Common myeloid progenitor, CD34-positive (primary cell): ENCODE results near the gene SRL.
A peak's percentile ranks its signal among the peaks of the same experiment; 100 is the strongest.

Source experiments
- CTCF ChIA-PET: fragments of 350-600 bp; sonication (Branson Sonifier 250); formaldehyde crosslinking; loops from one replicate; lab custom pipeline; 2021; ENCODE audit warnings: antibody characterized with exemption; lab: Charles Lee
- POLR2A ChIA-PET: fragments of 350-600 bp; sonication (Branson Sonifier 250); formaldehyde crosslinking; loops from one replicate; lab custom pipeline; 2021; ENCODE audit warnings: antibody characterized with exemption; lab: Charles Lee
- DNase-seq, 3 donors: peaks; one replicate each; pipeline versions ENCODE4 v3.0.0 to v3.0.0-alpha.2; 2013
- H3K27ac ChIP-seq, 2 experiments: 1 replicate in 1 of 2; 2 replicates in 1 of 2; pipeline ENCODE4 v1.7.0; 2013; ENCODE audit warnings: inconsistent platforms in 2 of 2, low read length in 2 of 2, mild to moderate bottlenecking in 2 of 2, low read depth in 1 of 2, moderate library complexity in 1 of 2; ENCODE audit not compliant: severe bottlenecking in 2 of 2, insufficient read depth in 1 of 2, poor library complexity in 1 of 2
- H3K27me3 ChIP-seq, 5 experiments: replicated peaks in 2 of 5; 1 replicate in 3 of 5; 2 replicates in 2 of 5; pipeline versions ENCODE4 v1.6.1 to v1.7.0; 2013; ENCODE audit warnings: low read length in 4 of 5, mild to moderate bottlenecking in 2 of 5, moderate library complexity in 2 of 5, inconsistent platforms in 1 of 5; ENCODE audit not compliant: insufficient read depth in 5 of 5, control insufficient read depth in 4 of 5
- H3K36me3 ChIP-seq, 4 experiments: 1 replicate in 2 of 4; 2 replicates in 2 of 4; pipeline versions ENCODE4 v1.6.1 to v1.7.0; 2013; ENCODE audit warnings: low read length in 3 of 4, control low read depth in 1 of 4, mild to moderate bottlenecking in 1 of 4; ENCODE audit not compliant: control insufficient read depth in 4 of 4, insufficient read depth in 4 of 4
- H3K4me1 ChIP-seq, 4 experiments: 1 replicate in 3 of 4; 2 replicates in 1 of 4; pipeline versions ENCODE4 v1.6.1 to v1.7.1; 2013; ENCODE audit warnings: low read length in 3 of 4, mild to moderate bottlenecking in 3 of 4, control low read depth in 1 of 4, inconsistent platforms in 1 of 4, moderate library complexity in 1 of 4; ENCODE audit not compliant: control insufficient read depth in 4 of 4, insufficient read depth in 4 of 4; ENCODE audit errors: control extremely low read depth in 1 of 4
- H3K4me3 ChIP-seq, 7 experiments: 1 replicate in 4 of 7; 2 replicates in 3 of 7; pipeline versions ENCODE4 v1.5.1 to v1.7.0; 2013; ENCODE audit warnings: mild to moderate bottlenecking in 7 of 7, low read length in 6 of 7, moderate library complexity in 6 of 7, inconsistent platforms in 2 of 7, low read depth in 2 of 7, control low read depth in 1 of 7; ENCODE audit not compliant: insufficient read depth in 4 of 7, control insufficient read depth in 1 of 7; ENCODE audit errors: extremely low read depth in 1 of 7
- H3K9me3 ChIP-seq, 5 experiments: 1 replicate in 4 of 5; 2 replicates in 1 of 5; pipeline versions ENCODE4 v1.6.1 to v1.7.1; 2013; ENCODE audit warnings: low read length in 4 of 5, mild to moderate bottlenecking in 2 of 5, inconsistent platforms in 1 of 5, low read depth in 1 of 5, moderate library complexity in 1 of 5; ENCODE audit not compliant: control insufficient read depth in 4 of 5, insufficient read depth in 2 of 5; ENCODE audit errors: control extremely low read depth in 1 of 5
- WGBS: methylation state at CpG from one replicate; pipeline ENCODE4 v1.1.5; 2013; ENCODE audit not compliant: insufficient coverage; 5-methylcytosine and 5-hydroxymethylcytosine counted together

SRL gene

GRCh38 chr16:4249530-4250308, 7.8 kb upstream of the SRL start:
- no peak for DNase-seq
- Histone ChIP-seq H3K27me3 (no peaks in the 10 kb centered on the region), H3K4me3 (no peak overlapping the region), H3K4me1 (peaks cover 0 to 20% (median 11%) of the 10 kb centered on the region in 4 experiments), H3K9me3 (no peaks in the 10 kb centered on the region), H3K36me3 (no peaks in the 10 kb centered on the region), H3K27ac (no peak overlapping the region)
- POLR2A ChIA-PET, result no interaction called here
- CTCF ChIA-PET, result interaction anchor here (0.9 to 1.5 kb wide), 5 partner anchors 17 to 267 kb away, joined by 3 to 5 read pairs (median 4); no protein-coding TSS in a partner anchor
- 92% methylated on average over 10 of the region's 12 CpGs for WGBS

GRCh38 chr16:4247460-4247784, 5.5 kb upstream of the SRL start:
- no peaks in the 10 kb centered on the region for H3K9me3 ChIP-seq
- DNase-seq, result peak in 1 of 3 donors; percentile 29
- peaks cover 0 to 15% (median 9%) of the 10 kb centered on the region in 4 experiments for H3K4me1 ChIP-seq
- 98% methylated on average over 6 of the region's 7 CpGs for WGBS
- peaks cover 0 to 2% (median 0%) of the 10 kb centered on the region in 5 experiments for H3K27me3 ChIP-seq
- no peak overlapping the region for H3K27ac ChIP-seq
- ChIA-PET CTCF (no interaction called here), POLR2A (no interaction called here)
- no peak overlapping the region for H3K4me3 ChIP-seq
- H3K36me3 ChIP-seq, result no peaks in the 10 kb centered on the region

- Histone ChIP-seq H3K4me3 (no peak overlapping the region), H3K27me3 (peaks cover 0 to 2% (median 0%) of the 10 kb centered on the region in 5 experiments), H3K4me1 (peaks cover 0 to 17% (median 9%) of the 10 kb centered on the region in 4 experiments), H3K27ac (no peak overlapping the region), H3K36me3 (no peaks in the 10 kb centered on the region), H3K9me3 (no peaks in the 10 kb centered on the region)
- WGBS, result 64% methylated on average over 11 of the region's 14 CpGs
- peak; percentile 29 to 78 (median 63) for DNase-seq
- ChIA-PET CTCF (no interaction called here), POLR2A (no interaction called here)
Measured at GRCh38 chr16:4246777-4247459, 5.0 kb upstream of the SRL start.

- H3K27me3 ChIP-seq, result peaks cover 0 to 2% (median 0%) of the 10 kb centered on the region in 5 experiments
- H3K36me3 ChIP-seq, result no peaks in the 10 kb centered on the region
- H3K4me1 ChIP-seq, result peaks cover 0 to 24% (median 9%) of the 10 kb centered on the region in 4 experiments
- H3K4me3 ChIP-seq, result no peak overlapping the region
- H3K27ac ChIP-seq, result no peak overlapping the region
- 93% methylated on average over 11 of the region's 13 CpGs for WGBS
- DNase-seq, result no peak
- ChIA-PET CTCF (interaction anchor here (1.8 kb wide), 1 partner anchor 9 kb away, joined by 6 read pairs; no protein-coding TSS in a partner anchor), POLR2A (no interaction called here)
- H3K9me3 ChIP-seq, result no peaks in the 10 kb centered on the region
Measured at GRCh38 chr16:4245077-4245791, 3.4 kb upstream of the SRL start.

- peaks cover 0 to 2% (median 0%) of the 10 kb centered on the region in 5 experiments for H3K27me3 ChIP-seq
- H3K36me3 ChIP-seq, result no peaks in the 10 kb centered on the region
- WGBS, result 100% methylated on average over 6 of the region's 10 CpGs
- POLR2A ChIA-PET, result no interaction called here
- H3K9me3 ChIP-seq, result no peaks in the 10 kb centered on the region
- CTCF ChIA-PET, result interaction anchor here (1.8 to 1.9 kb wide), 3 partner anchors 9 to 11 kb away, joined by 5 to 6 read pairs (median 5); no protein-coding TSS in a partner anchor
- H3K4me3 ChIP-seq, result no peak overlapping the region
- no peak overlapping the region for H3K27ac ChIP-seq
- H3K4me1 ChIP-seq, result peaks cover 0 to 24% (median 10%) of the 10 kb centered on the region in 4 experiments
- no peak for DNase-seq
Measured at GRCh38 chr16:4244254-4245076, 2.6 kb upstream of the SRL start.

GRCh38 chr16:4241258-4241927, 487 bp downstream of the SRL start:
- CTCF ChIA-PET, result no interaction called here
- no peak overlapping the region for H3K27ac ChIP-seq
- H3K27me3 ChIP-seq, result peaks cover 0 to 2% (median 0%) of the 10 kb centered on the region in 5 experiments
- no peaks in the 10 kb centered on the region for H3K9me3 ChIP-seq
- POLR2A ChIA-PET, result no interaction called here
- no peak for DNase-seq
- no peaks in the 10 kb centered on the region for H3K36me3 ChIP-seq
- peaks cover 0 to 23% (median 10%) of the 10 kb centered on the region in 4 experiments for H3K4me1 ChIP-seq
- no peak overlapping the region for H3K4me3 ChIP-seq
- 71% methylated on average over 16 of the region's 17 CpGs for WGBS
